Measurements from ENCODE around the gene BEST2. TPM values are rescaled to one million over a fixed set of nuclear protein-coding genes. Genes with fewer than 3 reads are reported as not detected.

Gene BEST2
- total RNA-seq, 2 experiments from 2014 or later: not detected

DNA sequence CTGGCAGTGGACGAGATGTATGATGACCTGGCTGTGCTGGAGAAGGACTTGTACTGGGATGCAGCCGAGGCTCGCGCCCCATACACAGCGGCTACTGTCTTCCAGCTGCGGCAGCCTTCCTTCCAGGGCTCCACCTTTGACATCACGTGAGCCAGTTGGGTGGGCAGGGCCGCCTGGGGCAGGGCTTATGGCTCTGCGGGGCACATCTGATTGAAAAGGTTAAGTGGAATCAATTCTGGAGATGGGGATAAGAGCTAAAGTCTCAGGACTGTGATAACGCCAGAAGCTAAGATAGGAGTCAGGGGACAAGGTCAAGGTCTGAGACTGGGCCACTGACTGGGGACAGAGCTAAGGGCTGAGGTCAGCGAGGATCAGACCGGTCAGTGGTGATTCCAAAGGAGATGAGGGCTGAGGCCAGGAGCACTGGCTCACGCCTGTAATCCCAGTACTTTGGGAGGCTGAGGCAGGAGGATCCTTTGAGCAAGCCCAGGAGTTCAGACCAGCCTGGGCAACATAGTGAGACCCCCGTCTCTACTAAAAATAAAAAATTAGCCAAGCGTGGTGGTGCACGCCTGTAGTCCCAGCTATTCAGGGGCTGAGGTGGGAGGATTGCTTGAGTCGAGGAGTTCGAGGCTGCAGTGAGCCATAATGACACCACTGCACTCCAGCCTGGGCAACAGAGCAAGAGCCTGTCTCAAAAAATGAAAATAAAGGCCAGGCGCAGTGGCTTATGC, 4.7 kb downstream of the BEST2 start:
- ChIA-PET CTCF (interaction anchor here (0.6 to 16.8 kb wide), 7 partner anchors 11 to 68 kb away, joined by 3 to 419 read pairs (median 6); partner anchors contain the start of genes FBXW9, GET3, JUNB and PRDX2), POLR2A (interaction anchor here (1.4 to 2.3 kb wide), 3 partner anchors 16 to 60 kb away, joined by 3 to 10 read pairs (median 5); partner anchors contain the start of genes FBXW9 and TRIR)
- no peak overlapping the region for H3K4me3 Mint-ChIP-seq
- H3K27me3 Mint-ChIP-seq: peaks cover 4% of the 10 kb centered on the region
- no peak for DNase-seq
- no peaks in the 10 kb centered on the region for H3K9me3 Mint-ChIP-seq
- H3K27ac Mint-ChIP-seq: no peak overlapping the region
- no peaks in the 10 kb centered on the region for H3K36me3 Mint-ChIP-seq (ENCODE audit: low read depth)
- peaks cover 11% of the 10 kb centered on the region for H3K4me1 Mint-ChIP-seq

GRCh38 chr19:12757544-12758274, 6.1 kb downstream of the BEST2 start:
- H3K36me3 Mint-ChIP-seq (ENCODE audit: low read depth): no peaks in the 10 kb centered on the region
- H3K27me3 Mint-ChIP-seq: peaks cover 4% of the 10 kb centered on the region
- no peak overlapping the region for H3K27ac Mint-ChIP-seq
- DNase-seq: peak; percentile 71
- peak overlapping the region; percentile 49 for H3K4me3 Mint-ChIP-seq
- CTCF ChIA-PET: interaction anchor here (0.5 to 16.8 kb wide), 24 partner anchors 10 to 175 kb away, joined by 3 to 419 read pairs (median 6); partner anchors contain the start of genes GET3, JUNB, PRDX2 and THSD8
- H3K9me3 Mint-ChIP-seq: no peaks in the 10 kb centered on the region
- peaks cover 11% of the 10 kb centered on the region for H3K4me1 Mint-ChIP-seq
- POLR2A ChIA-PET: interaction anchor here (1.1 to 1.7 kb wide), 8 partner anchors 18 to 61 kb away, joined by 3 to 8 read pairs (median 4); partner anchors contain the start of genes FBXW9 and TRIR

DNA sequence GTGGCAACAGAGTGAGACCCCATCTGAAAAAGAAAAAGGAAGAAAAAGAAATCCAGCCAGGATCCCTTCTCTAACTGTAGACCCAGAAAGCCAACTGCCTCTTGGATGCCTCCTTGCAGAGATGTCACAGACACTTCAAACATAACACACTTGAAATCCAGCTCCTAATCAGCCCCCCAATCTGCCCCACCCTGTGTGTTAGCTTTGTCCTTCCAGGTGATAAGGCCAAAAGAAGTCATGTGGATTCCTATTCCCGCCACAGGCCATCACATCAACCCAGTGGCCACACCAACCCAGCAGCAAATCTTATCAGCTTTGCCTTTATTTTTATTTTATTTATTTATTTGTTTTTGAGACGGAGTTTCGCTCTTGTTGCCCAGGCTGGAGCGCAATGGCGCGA, 8.1 kb downstream of the BEST2 start:
- ChIA-PET CTCF (interaction anchor here (0.7 to 16.8 kb wide), 15 partner anchors 8 to 87 kb away, joined by 3 to 419 read pairs (median 7); partner anchors contain the start of genes GET3, JUNB, PRDX2 and THSD8), POLR2A (interaction anchor here (1.2 to 2.7 kb wide), 6 partner anchors 17 to 88 kb away, joined by 4 to 11 read pairs (median 6); partner anchors contain the start of genes JUNB and TRIR)
- Mint-ChIP-seq H3K4me3 (no peak overlapping the region), H3K9me3 (no peaks in the 10 kb centered on the region), H3K36me3 (ENCODE audit: low read depth) (no peaks in the 10 kb centered on the region), H3K27me3 (peaks cover 4% of the 10 kb centered on the region), H3K4me1 (peaks cover 11% of the 10 kb centered on the region), H3K27ac (no peak overlapping the region)
- DNase-seq: no peak

- Mint-ChIP-seq H3K4me1 (peaks cover 13% of the 10 kb centered on the region), H3K9me3 (no peaks in the 10 kb centered on the region), H3K27ac (no peak overlapping the region), H3K36me3 (ENCODE audit: low read depth) (no peaks in the 10 kb centered on the region), H3K4me3 (no peak overlapping the region), H3K27me3 (peaks cover 3% of the 10 kb centered on the region)
- ChIA-PET CTCF (interaction anchor here (0.7 to 16.8 kb wide), 7 partner anchors 10 to 85 kb away, joined by 3 to 419 read pairs (median 5); partner anchors contain the start of genes JUNB, PRDX2 and THSD8), POLR2A (interaction anchor here (0.8 to 3.6 kb wide), 2 partner anchors 30 to 33 kb away, joined by 4 to 36 read pairs; partner anchors contain the start of gene JUNB)
- DNase-seq: no peak
Observed at GRCh38 chr19:12763100-12763499, 11.5 kb downstream of the BEST2 start.

DNA sequence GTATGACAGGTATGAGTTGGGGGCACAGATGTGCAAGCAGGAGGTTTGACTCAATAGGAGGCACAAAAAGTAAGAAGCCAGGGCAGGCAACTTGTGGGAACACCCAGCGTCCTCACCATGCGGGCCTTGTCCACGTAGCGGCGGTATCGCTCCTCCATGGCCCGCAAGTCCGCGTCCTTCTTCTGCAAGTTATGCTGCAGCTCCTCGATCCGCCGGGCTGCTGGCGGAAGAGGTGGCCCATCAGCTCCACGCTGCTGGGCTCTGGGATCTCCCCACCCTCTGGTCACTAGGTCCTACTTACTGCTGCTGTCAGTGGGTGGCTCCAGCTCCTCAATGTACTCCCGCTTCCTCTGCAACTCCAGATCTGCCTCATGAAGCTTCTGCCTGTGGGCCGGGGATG, 13.1 kb downstream of the BEST2 start:
- DNase-seq: no peak
- Mint-ChIP-seq H3K4me3 (no peak overlapping the region), H3K27ac (no peak overlapping the region), H3K36me3 (ENCODE audit: low read depth) (no peaks in the 10 kb centered on the region), H3K9me3 (no peaks in the 10 kb centered on the region), H3K27me3 (no peaks in the 10 kb centered on the region), H3K4me1 (peaks cover 13% of the 10 kb centered on the region)
- CTCF ChIA-PET: interaction anchor here (0.5 to 16.8 kb wide), 7 partner anchors 7 to 212 kb away, joined by 3 to 419 read pairs (median 5); partner anchors contain the start of genes JUNB, PRDX2 and THSD8
- POLR2A ChIA-PET: interaction anchor here (1.2 to 3.6 kb wide), 2 partner anchors 18 to 28 kb away, joined by 3 to 36 read pairs; partner anchors contain the start of gene JUNB

- Mint-ChIP-seq H3K9me3 (no peaks in the 10 kb centered on the region), H3K4me3 (peak overlapping the region; percentile 24), H3K27ac (no peak overlapping the region), H3K4me1 (peaks cover 16% of the 10 kb centered on the region), H3K36me3 (ENCODE audit: low read depth) (no peaks in the 10 kb centered on the region), H3K27me3 (no peaks in the 10 kb centered on the region)
- ChIA-PET POLR2A (interaction anchor here (1.1 to 3.6 kb wide), 6 partner anchors 12 to 36 kb away, joined by 3 to 36 read pairs (median 4); partner anchors contain the start of genes GET3, JUNB and THSD8), CTCF (interaction anchor here (0.6 to 16.8 kb wide), 13 partner anchors 8 to 200 kb away, joined by 3 to 419 read pairs (median 5); partner anchors contain the start of genes GET3, JUNB, PRDX2 and THSD8)
- DNase-seq: peak; percentile 86
Observed at GRCh38 chr19:12766051-12766521, 14.5 kb downstream of the BEST2 start.

GRCh38 chr19:12767150-12767549, 15.6 kb downstream of the BEST2 start:
- Mint-ChIP-seq H3K4me3 (no peak overlapping the region), H3K9me3 (no peaks in the 10 kb centered on the region), H3K36me3 (ENCODE audit: low read depth) (no peaks in the 10 kb centered on the region), H3K27me3 (no peaks in the 10 kb centered on the region), H3K27ac (no peak overlapping the region), H3K4me1 (peaks cover 19% of the 10 kb centered on the region)
- DNase-seq: no peak
- POLR2A ChIA-PET: interaction anchor here (0.6 to 1.7 kb wide), 5 partner anchors 22 to 427 kb away, joined by 3 to 8 read pairs (median 4); partner anchors contain the start of genes JUNB and THSD8
- CTCF ChIA-PET: interaction anchor here (1.6 to 16.8 kb wide), 4 partner anchors 9 to 199 kb away, joined by 5 to 419 read pairs (median 60); partner anchors contain the start of genes JUNB, PRDX2 and THSD8

DNA sequence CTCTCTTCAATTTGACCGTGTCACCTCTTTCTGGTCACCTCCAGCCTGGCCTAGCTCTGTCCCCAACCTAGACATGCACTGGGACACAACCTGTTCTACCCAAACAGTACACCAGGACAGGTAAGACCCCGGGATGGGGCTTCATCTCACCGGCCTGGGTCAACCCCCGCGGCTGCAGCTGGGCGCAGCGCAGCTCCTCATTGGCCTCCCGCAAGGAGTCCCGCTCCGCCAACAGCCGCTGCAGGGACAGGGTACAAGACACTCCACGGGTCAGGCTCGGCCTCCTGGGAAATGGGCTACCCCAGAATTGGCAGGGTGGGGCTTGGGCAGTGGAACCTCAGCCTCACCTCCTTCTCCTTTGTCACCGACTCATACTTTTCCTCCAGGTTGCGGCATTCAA, 16.1 kb downstream of the BEST2 start:
- Mint-ChIP-seq H3K4me3 (no peak overlapping the region), H3K27me3 (no peaks in the 10 kb centered on the region), H3K4me1 (peaks cover 20% of the 10 kb centered on the region), H3K36me3 (ENCODE audit: low read depth) (no peaks in the 10 kb centered on the region), H3K27ac (no peak overlapping the region), H3K9me3 (no peaks in the 10 kb centered on the region)
- no peak for DNase-seq
- POLR2A ChIA-PET: interaction anchor here (0.6 to 1.0 kb wide), 3 partner anchors 22 to 427 kb away, joined by 3 to 8 read pairs (median 4); partner anchors contain the start of gene JUNB
- CTCF ChIA-PET: interaction anchor here (1.6 to 16.8 kb wide), 4 partner anchors 10 to 198 kb away, joined by 5 to 419 read pairs (median 60); partner anchors contain the start of genes JUNB, PRDX2 and THSD8

GRCh38 chr19:12769689-12770088, 18.1 kb downstream of the BEST2 start:
- Mint-ChIP-seq H3K27ac (no peak overlapping the region), H3K4me3 (no peak overlapping the region), H3K9me3 (no peaks in the 10 kb centered on the region), H3K4me1 (peaks cover 25% of the 10 kb centered on the region), H3K27me3 (no peaks in the 10 kb centered on the region), H3K36me3 (ENCODE audit: low read depth) (no peaks in the 10 kb centered on the region)
- peak; percentile 67 for DNase-seq
- ChIA-PET POLR2A (interaction anchor here (1.1 to 16.7 kb wide), 4 partner anchors 19 to 46 kb away, joined by 3 to 574 read pairs (median 4); partner anchors contain the start of genes GET3, JUNB, PRDX2 and THSD8), CTCF (interaction anchor here (0.8 to 16.8 kb wide), 4 partner anchors 12 to 84 kb away, joined by 3 to 419 read pairs (median 60); partner anchors contain the start of genes JUNB, PRDX2 and THSD8)

- POLR2A ChIA-PET: interaction anchor here (1.5 to 16.7 kb wide), 2 partner anchors 26 to 34 kb away, joined by 4 to 574 read pairs; partner anchors contain the start of genes GET3, JUNB, PRDX2 and THSD8
- no peak overlapping the region for H3K4me3 Mint-ChIP-seq
- H3K27me3 Mint-ChIP-seq: no peaks in the 10 kb centered on the region
- H3K4me1 Mint-ChIP-seq: peaks cover 24% of the 10 kb centered on the region
- no peaks in the 10 kb centered on the region for H3K36me3 Mint-ChIP-seq (ENCODE audit: low read depth)
- no peak for DNase-seq
- H3K27ac Mint-ChIP-seq: no peak overlapping the region
- CTCF ChIA-PET: interaction anchor here (1.3 to 16.8 kb wide), 4 partner anchors 13 to 66 kb away, joined by 3 to 419 read pairs (median 36); partner anchors contain the start of genes JUNB, PRDX2 and THSD8
- H3K9me3 Mint-ChIP-seq: no peaks in the 10 kb centered on the region
Observed at GRCh38 chr19:12770922-12771321, 19.3 kb downstream of the BEST2 start.

GRCh38 chr19:12772323-12772722, 20.7 kb downstream of the BEST2 start:
- POLR2A ChIA-PET: interaction anchor here (16.7 kb wide), 1 partner anchor 25 kb away, joined by 574 read pairs; the partner anchor contains the start of genes JUNB, PRDX2 and THSD8
- Mint-ChIP-seq H3K36me3 (ENCODE audit: low read depth) (no peaks in the 10 kb centered on the region), H3K4me1 (peaks cover 24% of the 10 kb centered on the region), H3K9me3 (no peaks in the 10 kb centered on the region), H3K27ac (no peak overlapping the region), H3K27me3 (no peaks in the 10 kb centered on the region), H3K4me3 (no peak overlapping the region)
- CTCF ChIA-PET: interaction anchor here (1.2 to 3.6 kb wide), 5 partner anchors 8 to 27 kb away, joined by 3 to 35 read pairs (median 5); no protein-coding TSS in a partner anchor
- no peak for DNase-seq

All from activated CD4-positive, alpha-beta memory T cell treated with anti-CD3 and anti-CD28 coated beads, Interleukin-2, amount 10 ng/mL, durations not matched to agents 7 days and 5 days (primary cell).